ENCODE results near the gene ZNF500.

GRCh38 chr16:4745274-4745569, 21.7 kb downstream of the ZNF500 start:
- TF ChIP-seq, protein P1, sequence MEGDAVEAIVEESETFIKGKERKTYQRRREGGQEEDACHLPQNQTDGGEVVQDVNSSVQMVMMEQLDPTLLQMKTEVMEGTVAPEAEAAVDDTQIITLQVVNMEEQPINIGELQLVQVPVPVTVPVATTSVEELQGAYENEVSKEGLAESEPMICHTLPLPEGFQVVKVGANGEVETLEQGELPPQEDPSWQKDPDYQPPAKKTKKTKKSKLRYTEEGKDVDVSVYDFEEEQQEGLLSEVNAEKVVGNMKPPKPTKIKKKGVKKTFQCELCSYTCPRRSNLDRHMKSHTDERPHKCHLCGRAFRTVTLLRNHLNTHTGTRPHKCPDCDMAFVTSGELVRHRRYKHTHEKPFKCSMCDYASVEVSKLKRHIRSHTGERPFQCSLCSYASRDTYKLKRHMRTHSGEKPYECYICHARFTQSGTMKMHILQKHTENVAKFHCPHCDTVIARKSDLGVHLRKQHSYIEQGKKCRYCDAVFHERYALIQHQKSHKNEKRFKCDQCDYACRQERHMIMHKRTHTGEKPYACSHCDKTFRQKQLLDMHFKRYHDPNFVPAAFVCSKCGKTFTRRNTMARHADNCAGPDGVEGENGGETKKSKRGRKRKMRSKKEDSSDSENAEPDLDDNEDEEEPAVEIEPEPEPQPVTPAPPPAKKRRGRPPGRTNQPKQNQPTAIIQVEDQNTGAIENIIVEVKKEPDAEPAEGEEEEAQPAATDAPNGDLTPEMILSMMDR (IDR thresholded peaks at IDR 0.05; ENCODE audit: low read length): no peak
- no peak for TF ChIP-seq EZH2 (IDR thresholded peaks at IDR 0.05; ENCODE audit: borderline replicate concordance, low read length)
